ENCODE results near the gene FXYD6. TPM values are rescaled to one million over a fixed set of nuclear protein-coding genes. Genes with fewer than 3 reads are reported as not detected.

Gene FXYD6
- total RNA-seq, 1 donor: not detected

GRCh38 chr11:117822074-117823033 lies 54.1 kb downstream of the FXYD6 start:
- no peak overlapping the region for H3K4me3 ChIP-seq (ENCODE audit: low read depth, low read length)
- no peak for DNase-seq (ENCODE audit: low read depth)
- peak; percentile 60 for TF ChIP-seq CTCF (IDR thresholded peaks at IDR 0.05; ENCODE audit: insufficient read depth, low read depth, low read length)

- DNase-seq (ENCODE audit: low read depth): no peak
- H3K4me3 ChIP-seq (ENCODE audit: low read depth, low read length): no peak overlapping the region
- TF ChIP-seq CTCF (IDR thresholded peaks at IDR 0.05; ENCODE audit: insufficient read depth, low read depth, low read length): no peak
Measured at GRCh38 chr11:117821431-117821830, 55.0 kb downstream of the FXYD6 start.

GRCh38 chr11:117820516-117820915 lies 55.9 kb downstream of the FXYD6 start:
- no peak overlapping the region for H3K4me3 ChIP-seq (ENCODE audit: low read depth, low read length)
- TF ChIP-seq CTCF (IDR thresholded peaks at IDR 0.05; ENCODE audit: insufficient read depth, low read depth, low read length): no peak
- no peak for DNase-seq (ENCODE audit: low read depth)

GRCh38 chr11:117820071-117820470 lies 56.4 kb downstream of the FXYD6 start:
- no peak for TF ChIP-seq CTCF (IDR thresholded peaks at IDR 0.05; ENCODE audit: insufficient read depth, low read depth, low read length)
- no peak for DNase-seq (ENCODE audit: low read depth)
- no peak overlapping the region for H3K4me3 ChIP-seq (ENCODE audit: low read depth, low read length)

GRCh38 chr11:117819096-117820040 lies 57.1 kb downstream of the FXYD6 start:
- peak; percentile 63 for DNase-seq (ENCODE audit: low read depth)
- no peak overlapping the region for H3K4me3 ChIP-seq (ENCODE audit: low read depth, low read length)
- peak; percentile 79 for TF ChIP-seq CTCF (IDR thresholded peaks at IDR 0.05; ENCODE audit: insufficient read depth, low read depth, low read length)

- DNase-seq (ENCODE audit: low read depth): peak; percentile 39
- no peak overlapping the region for H3K4me3 ChIP-seq (ENCODE audit: low read depth, low read length)
- TF ChIP-seq CTCF (IDR thresholded peaks at IDR 0.05; ENCODE audit: insufficient read depth, low read depth, low read length): no peak
Measured at GRCh38 chr11:117818041-117818873, 58.2 kb downstream of the FXYD6 start.
